Activated T-cell treated with anti-CD3 and anti-CD28 coated beads, Interleukin-2, amount 50 U/mL, for 1 hour (primary cell): ENCODE measurements around the gene LYRM9.
A peak's percentile ranks its signal among the peaks of the same experiment; 100 is the strongest.
"Not testable (repeated sequence)": the region's sequence is repeated elsewhere in the genome, so short reads cannot be mapped to it uniquely, and the experiment has no call there.

Experiments used
- DNase-seq: peaks from one replicate; pipeline ENCODE4 v3.0.0-alpha.2; 2020

Gene LYRM9

DNA sequence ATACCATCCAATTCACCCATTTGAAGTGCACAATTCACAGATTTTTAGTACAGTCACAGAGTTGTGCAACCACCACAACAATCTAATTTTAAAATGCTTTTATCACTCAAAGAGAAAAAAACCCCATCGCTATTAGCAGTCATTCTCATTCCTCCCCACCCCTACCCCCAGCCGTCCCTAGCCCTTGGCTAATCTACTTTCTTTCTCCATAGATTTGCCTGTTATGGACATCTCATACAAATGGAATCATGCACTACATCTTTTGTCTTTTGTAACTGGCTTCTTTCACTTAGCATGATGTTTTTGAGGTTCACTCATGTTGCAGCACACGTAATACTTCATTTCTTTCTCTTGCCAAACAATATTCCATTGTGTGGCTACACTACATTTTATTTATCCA is 20.4 kb downstream of the LYRM9 start:
- no peak for DNase-seq

DNA sequence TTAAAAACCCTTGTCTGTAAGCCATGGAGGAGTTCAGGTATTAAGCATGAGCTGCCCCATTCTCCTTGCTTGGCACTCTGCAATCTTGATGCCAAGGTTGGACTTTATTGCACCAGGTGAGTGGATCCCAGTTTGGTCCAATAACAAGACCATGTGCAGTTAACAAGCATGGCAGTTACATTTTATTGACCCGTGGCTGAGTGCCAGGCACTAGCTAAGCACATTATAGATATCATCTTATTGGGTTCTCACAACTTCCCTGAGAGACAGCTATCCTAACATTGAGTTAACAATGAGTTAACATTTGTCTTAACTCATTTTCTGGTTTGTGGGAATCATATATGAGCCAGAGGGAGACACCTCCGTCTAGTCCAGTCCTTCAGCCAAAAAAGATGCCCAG is 21.8 kb downstream of the LYRM9 start:
- DNase-seq = no peak

DNA sequence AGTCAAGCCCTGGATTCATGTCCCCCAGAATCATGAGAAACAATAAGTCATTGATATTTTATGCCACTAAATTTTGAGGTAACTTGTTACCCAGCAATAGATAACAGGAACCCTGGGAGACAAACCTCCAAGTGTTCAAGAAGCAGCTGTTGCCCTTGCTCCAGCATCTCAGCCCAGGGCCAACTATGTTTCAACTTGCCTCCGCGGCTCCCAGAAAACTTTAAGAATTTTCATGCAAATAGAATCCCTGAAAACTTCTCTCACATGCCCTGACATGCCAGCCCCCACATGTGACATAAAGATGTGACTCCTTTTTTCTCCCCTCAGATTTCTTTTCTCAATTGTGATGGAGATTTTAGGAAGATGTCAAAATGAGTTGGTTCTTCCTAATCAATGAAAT is 22.8 kb downstream of the LYRM9 start:
- DNase-seq = no peak

DNA sequence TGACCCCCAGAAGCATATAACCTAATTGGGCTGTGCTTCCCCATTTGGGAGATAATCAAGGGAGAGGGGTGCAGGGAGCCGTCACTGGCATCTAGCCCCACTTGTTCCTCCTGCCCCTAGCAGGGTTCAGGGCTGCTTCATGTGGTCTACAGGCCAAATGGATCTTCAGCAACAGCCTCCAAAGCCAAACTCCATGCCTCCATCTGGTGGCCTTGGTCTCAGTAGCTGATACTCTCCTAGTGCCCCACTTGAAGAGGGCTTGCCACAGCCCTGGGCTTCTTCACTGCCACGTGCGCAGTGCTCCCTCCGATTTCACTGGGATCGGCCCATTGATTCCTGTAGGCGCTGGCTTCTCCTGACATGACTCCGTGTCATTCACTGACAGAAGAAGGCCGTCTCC is 24.6 kb downstream of the LYRM9 start:
- DNase-seq = no peak

DNA sequence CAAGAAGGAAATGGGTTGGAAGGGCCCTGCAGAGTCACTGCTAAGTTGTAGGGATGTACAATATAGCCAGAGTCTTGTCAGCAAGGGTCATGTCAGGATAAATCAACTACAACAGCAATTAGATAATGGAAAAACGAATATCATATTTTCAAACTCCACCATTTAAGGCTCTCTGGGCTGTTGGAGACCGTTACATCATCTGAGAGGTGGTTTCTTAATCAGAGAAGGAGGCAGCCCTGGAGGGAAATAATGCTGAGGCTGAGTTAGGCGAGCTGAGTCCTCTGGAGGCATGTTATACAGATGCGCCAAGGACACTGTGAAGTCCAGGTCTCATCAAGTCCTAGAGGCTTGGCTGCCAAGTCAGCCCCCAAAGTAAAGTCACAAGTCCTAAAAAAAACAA is 30.3 kb downstream of the LYRM9 start:
- DNase-seq = no peak

DNA sequence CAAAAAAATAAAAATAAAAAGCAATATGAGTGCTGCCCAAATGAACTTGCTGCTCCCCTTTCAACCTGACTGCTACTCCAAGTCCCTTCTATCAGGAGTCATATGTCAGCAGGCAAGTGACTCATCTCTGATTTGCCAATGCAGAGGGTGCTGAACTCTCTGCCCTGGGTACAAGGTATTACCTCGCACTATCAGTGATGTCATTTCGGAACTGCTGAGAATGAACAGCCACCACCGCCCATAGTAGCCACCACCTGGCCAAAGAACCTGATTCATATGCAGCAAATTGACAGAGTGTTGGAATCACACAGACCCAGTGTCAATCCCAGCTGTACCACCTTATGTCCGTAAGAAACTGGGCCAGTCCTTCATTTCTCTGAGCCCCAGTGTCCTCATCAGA is 31.2 kb downstream of the LYRM9 start:
- DNase-seq = no peak

DNA sequence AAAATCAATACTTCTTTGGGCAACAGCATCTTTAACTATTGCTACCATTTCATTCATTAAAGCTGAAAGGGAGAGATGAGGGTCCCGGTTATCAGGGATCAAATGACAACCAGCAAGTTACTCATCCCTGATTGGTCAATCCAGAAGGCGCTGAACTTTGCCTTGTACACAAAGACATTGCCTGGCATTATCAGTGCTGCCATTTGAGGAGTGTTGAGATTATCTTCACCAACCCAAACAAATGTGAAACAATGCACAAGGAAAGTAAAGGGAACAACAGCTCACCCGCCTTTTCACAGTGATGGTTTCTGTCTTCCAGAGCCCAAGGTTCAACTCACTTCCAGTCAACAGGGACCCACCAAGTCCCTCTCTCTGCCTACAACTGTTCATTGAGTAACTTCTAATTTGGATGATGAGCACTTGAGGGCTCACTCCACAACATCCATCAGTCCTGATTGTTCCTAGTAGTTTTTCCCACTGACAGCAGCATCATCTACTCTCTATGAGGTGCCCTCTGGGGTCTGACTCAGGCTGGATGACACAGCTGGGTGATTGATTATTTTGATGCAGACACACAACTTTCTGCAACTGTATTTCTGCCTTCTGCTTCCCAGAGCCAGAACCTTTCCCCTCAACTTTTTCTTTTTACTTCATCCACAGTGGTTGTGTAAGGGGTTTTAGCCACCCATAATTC is 32.0 kb downstream of the LYRM9 start:
- no peak for DNase-seq

DNA sequence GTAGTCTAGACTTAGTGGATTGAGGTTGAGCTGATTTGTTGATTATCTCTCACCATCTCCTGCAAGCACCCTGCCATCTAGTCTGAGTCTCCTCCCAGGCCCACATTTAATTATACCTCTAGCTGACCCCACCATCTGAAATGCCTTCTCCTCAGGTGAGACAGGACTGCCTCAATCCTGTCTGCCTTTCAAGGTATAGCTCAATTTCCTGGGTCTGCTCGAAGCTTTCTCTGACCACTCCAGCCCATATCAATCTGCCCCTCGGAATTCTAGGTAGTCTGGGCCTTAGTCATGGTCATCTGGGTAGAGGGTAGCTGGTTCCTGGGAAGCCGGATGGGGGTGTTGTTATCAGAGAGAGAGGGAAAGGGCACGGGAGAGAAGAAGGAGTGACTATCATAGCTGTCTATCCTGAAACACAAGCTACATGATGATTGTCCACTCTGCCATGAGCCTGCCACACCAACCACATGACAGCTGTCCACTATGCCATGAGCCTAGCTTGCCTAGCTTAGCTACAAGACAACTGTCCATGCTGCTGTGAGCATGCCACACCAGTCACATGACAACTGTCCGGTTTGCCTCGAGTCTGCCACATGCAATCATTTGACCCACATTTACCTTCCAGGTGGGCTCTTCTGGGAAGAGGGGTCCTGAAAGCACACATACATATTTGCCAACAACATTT is 34.4 kb downstream of the LYRM9 start:
- no peak for DNase-seq

DNA sequence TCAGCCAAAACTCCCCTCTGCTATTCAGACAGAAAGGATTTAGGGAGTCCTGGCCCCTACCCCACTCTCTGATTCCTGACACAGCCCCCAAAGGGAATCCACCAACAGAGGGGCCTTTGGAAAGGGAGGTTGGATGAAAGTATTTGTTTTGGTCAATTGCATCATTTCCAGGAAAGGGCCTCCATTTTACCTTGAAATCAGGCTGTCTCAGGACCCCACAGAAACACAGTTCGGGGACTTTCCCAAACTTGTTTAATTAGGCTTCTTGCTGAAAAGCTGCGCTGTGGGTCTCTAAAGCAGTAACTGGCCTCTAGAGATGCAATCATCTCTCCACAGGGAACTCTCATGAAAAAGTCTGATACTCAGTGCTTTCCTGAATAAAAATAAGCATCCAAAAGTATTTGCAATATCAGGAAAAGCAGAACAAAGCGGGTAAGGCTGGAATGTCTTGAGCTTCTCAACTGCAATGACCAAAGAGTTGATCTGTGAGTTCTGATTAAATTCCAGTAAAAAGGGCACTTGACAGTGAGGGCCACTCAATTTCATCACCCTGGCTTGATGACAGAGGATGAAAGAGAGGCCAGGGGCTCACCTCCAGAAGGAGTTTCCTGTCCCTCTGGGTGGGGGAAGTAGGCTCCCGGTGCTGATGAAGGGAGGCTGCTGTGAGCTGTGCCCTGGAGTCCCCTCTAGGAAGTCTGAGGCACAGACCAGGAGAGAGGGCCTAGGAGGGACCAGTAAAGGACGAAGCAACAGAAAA is 36.3 kb downstream of the LYRM9 start:
- no peak for DNase-seq

DNA sequence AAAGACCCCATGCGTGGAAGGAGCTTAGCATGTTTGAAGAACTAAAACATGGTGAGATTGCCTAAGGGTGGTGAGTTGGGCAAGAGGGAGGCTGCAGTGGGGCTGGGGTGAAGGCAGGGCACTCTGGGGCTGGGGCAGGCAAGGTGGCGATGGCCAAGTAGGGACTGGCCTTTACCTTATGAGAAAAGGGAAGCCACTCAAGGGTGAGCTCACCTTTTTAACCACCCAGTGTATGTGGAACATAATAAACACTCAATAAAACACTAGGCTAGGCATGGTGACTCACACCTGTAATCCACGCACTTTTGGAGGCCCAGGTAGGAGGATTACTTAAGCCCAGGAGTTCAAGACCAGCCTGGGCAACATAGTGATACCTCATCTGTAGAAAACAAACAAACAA is 37.7 kb downstream of the LYRM9 start:
- DNase-seq = no peak

DNA sequence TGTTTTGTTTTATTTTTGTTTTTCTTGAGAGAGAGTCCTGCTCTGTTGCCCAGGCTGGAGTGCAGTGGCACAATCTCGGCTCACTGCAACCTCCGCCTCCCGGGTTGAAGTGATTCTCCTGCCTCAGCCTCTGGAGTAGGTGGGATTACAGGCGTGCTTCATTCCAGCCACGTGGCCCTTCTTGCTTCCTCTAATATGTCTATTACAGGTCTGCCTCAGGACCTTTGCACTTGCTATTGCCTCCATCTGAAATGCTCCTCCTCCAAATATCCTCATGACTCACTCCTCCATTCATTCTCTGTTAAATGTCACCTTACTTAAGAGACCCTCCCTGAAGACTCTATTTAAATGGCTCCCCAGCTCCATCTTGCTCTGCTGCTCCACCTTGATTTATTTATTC is 39.0 kb downstream of the LYRM9 start:
- no peak for DNase-seq

DNA sequence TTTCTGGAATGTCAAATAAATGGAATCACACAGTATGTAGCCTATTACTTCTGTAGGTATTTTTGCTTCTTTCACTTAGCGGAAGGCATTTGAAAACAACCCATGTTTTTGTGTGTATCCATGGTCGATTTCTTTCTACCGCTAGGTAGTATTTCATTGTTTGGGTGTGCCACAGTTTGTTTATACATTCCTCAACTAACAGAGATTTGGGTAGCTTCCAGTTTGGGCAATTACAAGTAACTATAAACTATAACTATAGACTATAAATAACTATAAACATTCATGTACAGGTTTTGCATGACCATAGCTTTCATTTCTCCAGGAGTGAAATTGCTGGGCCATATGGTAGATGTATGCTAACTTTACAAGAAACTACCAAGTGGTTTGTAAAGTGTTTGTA is 40.1 kb downstream of the LYRM9 start:
- DNase-seq = no peak

DNA sequence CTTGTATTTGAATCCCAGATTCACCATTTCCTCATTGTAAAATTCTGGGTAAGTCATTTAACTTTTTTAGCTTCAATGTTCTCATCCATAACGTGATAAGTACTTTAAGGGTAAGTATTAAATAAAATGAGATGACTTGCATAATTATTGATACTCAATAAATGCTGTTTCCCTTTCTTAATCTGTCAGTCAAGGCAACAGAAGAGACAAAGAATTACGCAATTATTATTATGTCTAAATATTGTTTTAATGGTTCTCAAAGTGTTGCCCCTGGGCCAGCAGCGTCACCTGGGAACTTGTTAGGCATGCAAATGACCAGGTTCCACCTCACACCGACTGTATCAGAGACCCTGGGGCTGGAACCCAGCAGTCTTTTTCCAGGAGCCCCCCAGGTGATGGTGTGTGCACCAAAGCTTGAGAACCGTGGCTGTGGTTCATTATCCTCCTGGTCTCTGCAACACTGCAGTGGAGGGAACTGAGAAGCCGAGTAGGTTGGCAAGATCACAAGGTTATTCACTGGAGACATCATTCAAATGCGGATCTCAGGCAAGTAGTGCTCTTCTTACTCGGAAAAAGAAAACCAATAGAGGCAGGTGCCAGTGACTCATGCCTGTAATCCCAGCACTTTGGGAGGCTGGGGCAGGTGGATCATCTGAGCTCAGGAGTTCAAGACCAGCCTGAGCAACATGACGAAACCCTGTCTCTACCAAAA is 43.5 kb downstream of the LYRM9 start:
- DNase-seq = no peak

DNA sequence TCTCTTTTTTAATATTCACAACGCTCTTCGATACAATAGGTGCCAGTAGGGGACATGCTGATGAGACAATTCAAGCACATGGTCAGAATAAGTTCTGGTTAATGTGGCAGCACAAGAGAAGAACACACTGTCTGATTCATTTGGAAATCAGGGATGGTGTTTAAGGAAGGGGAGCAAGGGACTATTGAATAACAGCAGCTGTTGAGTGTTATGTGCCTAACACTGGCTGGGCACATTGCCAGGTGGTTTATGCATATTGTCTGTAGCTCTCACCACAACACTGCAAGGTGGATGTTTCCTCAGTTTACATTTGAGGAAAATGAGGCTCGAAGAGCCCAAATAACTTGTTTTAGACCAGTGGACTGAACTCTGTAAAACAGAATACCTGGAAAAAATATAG is 44.2 kb downstream of the LYRM9 start:
- DNase-seq = no peak

DNA sequence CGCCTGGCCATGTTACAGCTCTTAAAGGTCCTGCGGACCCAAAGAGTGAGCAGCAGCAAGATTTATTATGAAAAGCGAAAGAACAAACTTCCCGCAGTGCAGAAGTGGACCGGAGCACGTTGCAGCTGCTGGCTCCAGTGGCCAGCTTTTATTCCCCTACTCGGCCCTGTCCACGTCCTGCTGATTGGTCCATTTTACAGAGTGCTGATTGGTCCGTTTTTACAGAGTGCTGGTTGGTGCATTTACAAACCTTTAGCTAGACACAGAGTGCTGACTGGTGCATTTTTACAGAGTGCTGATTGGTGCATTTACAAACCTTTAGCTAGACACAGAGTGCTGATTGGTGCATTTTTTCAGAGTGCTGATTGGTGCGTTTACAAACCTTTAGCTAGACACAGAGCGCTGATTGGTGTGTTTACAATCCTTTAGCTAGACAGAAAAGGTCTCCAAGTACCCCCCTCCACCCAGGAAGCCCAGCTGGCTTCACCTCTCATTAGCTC is 46.3 kb downstream of the LYRM9 start:
- not testable (repeated sequence) for DNase-seq

DNA sequence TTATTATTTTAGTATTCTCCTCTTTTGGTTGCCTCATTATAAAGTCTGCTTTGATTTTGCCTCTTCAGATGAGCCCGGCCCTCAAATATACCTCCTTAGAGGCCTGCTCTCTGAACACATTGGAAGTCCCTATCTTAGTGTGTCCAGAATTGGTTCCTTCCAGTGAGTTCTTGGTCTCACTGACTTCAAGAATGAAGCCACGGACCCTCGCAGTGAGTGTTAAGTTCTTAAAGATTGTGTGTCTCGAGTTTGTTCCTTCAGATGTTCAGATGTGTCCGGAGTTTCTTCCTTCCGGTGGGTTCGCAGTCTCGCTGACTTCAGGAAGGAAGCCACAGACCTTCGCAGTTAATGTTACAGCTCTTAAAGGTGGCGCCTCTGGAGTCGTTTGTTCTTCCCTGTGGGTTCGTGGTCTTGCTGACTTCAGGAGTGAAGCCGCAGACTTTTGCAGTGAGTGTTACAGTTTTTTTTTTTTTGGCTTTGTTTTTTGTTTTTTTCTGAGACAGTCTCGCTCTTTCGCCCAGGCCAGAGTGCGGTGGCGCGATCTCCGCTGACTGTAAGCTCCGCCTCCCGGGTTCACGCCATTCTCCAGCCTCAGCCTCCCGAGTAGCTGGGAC is 47.0 kb downstream of the LYRM9 start:
- peak; percentile 31 for DNase-seq

DNA sequence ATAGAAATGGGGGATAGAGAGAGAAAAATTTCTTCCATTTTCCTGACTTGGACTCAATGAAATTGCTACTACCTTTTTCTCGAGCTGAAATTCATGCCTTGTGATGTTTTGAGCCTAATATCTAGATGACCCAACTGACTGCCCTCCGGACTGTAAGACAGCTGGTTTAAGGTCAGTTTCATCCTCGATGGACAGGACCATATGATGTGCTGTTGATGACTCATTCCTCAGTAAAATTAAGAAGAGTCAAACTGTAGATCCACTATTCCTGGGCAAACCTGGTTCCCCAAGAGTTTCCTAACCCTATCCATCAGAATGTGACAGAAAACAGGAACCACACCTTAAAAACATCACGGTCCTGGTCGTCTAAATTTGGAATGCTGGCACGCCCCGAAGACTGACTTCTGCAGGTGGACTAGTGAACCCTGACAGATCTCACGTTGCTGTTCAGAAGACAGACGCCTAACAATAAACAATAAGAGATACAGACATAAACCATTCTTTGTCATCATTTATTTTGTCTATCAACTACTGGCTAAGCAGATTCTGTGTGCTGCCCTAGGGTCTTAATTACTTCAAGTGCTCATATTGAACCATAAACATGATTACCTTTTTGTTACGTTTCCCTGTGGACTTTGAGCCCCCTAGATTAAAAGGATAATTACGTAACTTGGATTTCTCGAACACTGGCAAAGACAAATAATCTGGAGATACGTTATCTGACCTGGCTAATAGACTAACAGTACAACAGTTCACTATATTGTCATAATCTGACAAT is 47.7 kb downstream of the LYRM9 start:
- DNase-seq = no peak

DNA sequence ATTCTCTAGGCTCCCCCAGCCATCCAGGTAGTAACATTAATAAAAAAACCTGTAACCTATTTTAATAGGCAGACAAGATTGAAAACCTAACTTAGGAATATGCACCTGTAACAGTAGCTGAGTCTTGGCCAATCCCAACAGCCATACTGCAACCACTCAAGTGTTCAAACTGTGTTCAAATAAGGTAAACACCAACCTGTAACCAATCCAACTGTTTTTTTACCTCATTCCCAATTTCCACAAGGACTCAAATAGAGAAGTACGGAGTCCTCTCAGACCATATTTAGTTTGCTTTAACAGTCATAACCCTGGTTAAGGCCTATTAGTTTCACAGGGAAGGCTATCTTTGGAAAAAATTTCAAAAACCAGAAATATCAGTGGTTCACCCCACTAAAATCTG is 52.5 kb downstream of the LYRM9 start:
- no peak for DNase-seq

DNA sequence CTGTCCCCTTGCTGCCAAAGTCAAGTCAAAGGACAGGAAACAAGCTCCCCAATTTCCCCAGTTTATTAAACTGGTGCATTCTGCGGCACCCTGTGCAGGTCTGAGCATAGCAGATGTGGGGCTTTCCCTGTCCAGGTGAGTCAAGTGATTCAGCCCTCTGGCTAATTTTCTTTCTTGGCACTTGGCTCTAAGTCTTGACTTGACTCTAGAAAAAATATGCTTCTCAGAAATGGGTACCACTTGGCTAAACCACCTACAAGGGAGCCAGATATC is 52.8 kb downstream of the LYRM9 start:
- DNase-seq = not testable (repeated sequence)

DNA sequence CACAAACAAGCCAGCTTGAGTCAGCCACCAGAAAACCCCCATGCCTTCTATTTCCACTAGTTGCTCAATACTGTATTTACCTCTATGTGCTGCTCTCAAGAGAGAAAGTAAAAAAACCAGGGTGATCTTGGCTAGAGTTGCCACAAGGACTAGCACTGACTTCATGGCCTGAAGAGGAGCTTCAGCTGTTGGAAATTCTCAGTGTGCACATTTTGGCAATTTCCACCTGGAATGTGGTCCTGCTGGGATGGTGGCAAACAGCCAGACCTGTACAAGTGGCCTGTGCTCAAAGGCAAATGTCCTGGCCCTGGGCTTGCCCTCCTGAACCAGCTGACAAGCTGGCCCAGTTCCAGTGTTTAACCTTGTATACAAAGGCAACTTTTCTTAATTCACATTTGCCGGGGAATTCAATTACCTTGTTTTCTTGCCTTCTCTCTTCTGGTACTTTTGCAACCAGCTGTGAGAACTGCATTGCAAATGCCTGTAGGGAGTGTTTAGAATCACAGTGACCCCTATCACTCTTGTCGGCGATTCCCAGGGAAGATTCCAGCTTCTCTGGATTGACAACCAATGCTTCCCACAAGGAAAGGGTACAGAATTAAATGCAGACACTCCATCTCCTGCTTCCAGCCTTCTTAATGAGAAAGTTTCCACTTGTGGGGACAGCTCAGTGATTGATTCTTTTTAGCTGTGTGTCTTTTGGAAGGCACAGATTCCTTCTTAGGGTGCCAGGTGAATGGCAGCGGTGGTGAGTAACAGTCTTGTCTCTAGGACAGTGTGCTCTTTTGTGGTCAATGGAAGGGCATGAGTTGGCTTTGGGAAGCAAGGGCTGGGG is 53.4 kb downstream of the LYRM9 start:
- not testable (repeated sequence) for DNase-seq

DNA sequence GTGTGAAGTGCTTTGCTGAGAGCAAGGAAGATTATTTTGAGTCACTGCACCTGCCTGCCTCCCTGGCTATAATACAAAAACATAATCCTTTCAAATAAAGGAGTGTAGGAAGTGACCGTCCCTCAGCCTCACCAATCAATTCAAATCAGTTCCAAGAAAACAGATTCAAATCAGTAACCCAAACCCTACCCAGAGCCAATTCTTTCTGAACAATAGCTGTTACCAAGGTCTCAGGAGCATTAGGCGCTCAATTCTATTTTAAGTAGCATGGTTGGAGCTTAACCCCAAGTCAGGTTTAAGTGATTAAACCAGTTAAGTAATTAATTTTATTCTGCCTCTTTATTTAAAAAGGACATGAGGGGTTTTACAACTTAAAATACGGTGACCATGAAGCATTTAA is 54.6 kb downstream of the LYRM9 start:
- DNase-seq = not testable (repeated sequence)
